CD14-positive monocyte (primary cell): Measurements from ENCODE around the gene ZNF181. TPM values are rescaled to one million over a fixed set of nuclear protein-coding genes. Genes with fewer than 3 reads are reported as not detected.

Experiments
- DNase-seq, 3 donors: peaks; one replicate each; pipeline ENCODE4 v3.0.0-alpha.2; 2011 to 2022
- H2AFZ ChIP-seq: 2 replicates; pipeline ENCODE4 v1.6.0; 2012; ENCODE audit warnings: mild to moderate bottlenecking, low read depth, low read length, inconsistent platforms; ENCODE audit not compliant: insufficient read depth, poor library complexity, severe bottlenecking
- H3K27ac ChIP-seq, 2 donors: 1 replicate in 1 of 2; 2 replicates in 1 of 2; pipeline ENCODE4 v1.5.1; 2012 to 2013; ENCODE audit warnings: low read length in 2 of 2, control low read depth in 1 of 2, inconsistent platforms in 1 of 2, low read depth in 1 of 2, mild to moderate bottlenecking in 1 of 2
- H3K27me3 ChIP-seq, 2 donors: one replicate each; pipeline versions ENCODE4 v1.6.0 to v1.6.1; 2011 to 2013; ENCODE audit warnings: low read length in 2 of 2; ENCODE audit not compliant: control insufficient read depth in 2 of 2, insufficient read depth in 2 of 2
- H3K36me3 ChIP-seq, 2 donors: replicated peaks in 1 of 2; 1 replicate in 1 of 2; 2 replicates in 1 of 2; pipeline versions ENCODE4 v1.5.1 to v1.6.1; 2012 to 2013; ENCODE audit warnings: low read length in 2 of 2, control low read depth in 1 of 2, inconsistent platforms in 1 of 2, mild to moderate bottlenecking in 1 of 2; ENCODE audit not compliant: insufficient read depth in 2 of 2, control insufficient read depth in 1 of 2
- H3K4me1 ChIP-seq, 2 donors: 1 replicate in 1 of 2; 2 replicates in 1 of 2; pipeline versions ENCODE4 v1.5.1 to v1.6.1; 2012 to 2013; ENCODE audit warnings: low read length in 2 of 2, control low read depth in 1 of 2, inconsistent platforms in 1 of 2, mild to moderate bottlenecking in 1 of 2, moderate library complexity in 1 of 2; ENCODE audit not compliant: insufficient read depth in 2 of 2, control insufficient read depth in 1 of 2
- H3K4me2 ChIP-seq: replicated peaks from 2 replicates; pipeline ENCODE3; 2012; ENCODE audit warnings: low read length, moderate library complexity, mild to moderate bottlenecking; ENCODE audit not compliant: poor library complexity, severe bottlenecking; ENCODE audit errors: extremely low read depth
- H3K4me3 ChIP-seq, 3 experiments: fragments of 200-600 bp in 1 of 3; sonication (generic) in 1 of 3; replicated peaks in 1 of 3; 1 replicate in 2 of 3; 2 replicates in 1 of 3; pipeline ENCODE4 v1.5.1; 2011 to 2013; ENCODE audit warnings: low read length in 3 of 3, mild to moderate bottlenecking in 3 of 3, control low read depth in 2 of 3, low read depth in 2 of 3, inconsistent platforms in 1 of 3, moderate library complexity in 1 of 3
- H3K79me2 ChIP-seq: 2 replicates; pipeline ENCODE4 v1.6.0; 2012; ENCODE audit warnings: mild to moderate bottlenecking, control low read depth, inconsistent platforms, low read length, moderate library complexity; ENCODE audit not compliant: insufficient read depth
- H3K9ac ChIP-seq: 2 replicates; pipeline ENCODE4 v1.6.0; 2017; ENCODE audit warnings: low read length, mild to moderate bottlenecking; ENCODE audit not compliant: insufficient read depth, poor library complexity, severe bottlenecking
- H3K9me3 ChIP-seq, 2 donors: replicated peaks in 1 of 2; 1 replicate in 1 of 2; 2 replicates in 1 of 2; pipeline versions ENCODE4 v1.5.1 to v1.6.1; 2012 to 2013; ENCODE audit warnings: low read length in 2 of 2, control low read depth in 1 of 2; ENCODE audit not compliant: control insufficient read depth in 1 of 2, insufficient read depth in 1 of 2
- H4K20me1 ChIP-seq: 2 replicates; pipeline ENCODE4 v1.6.0; 2012; ENCODE audit warnings: mild to moderate bottlenecking, low read length, control low read depth, moderate library complexity; ENCODE audit not compliant: insufficient read depth
- H3K27ac Mint-ChIP-seq, 7 donors: one replicate each; pipeline ENCODE4 v1.8.0; 2020; ENCODE audit warnings: mild to moderate bottlenecking in 7 of 7, mixed read lengths in 7 of 7, moderate library complexity in 6 of 7, inconsistent platforms in 2 of 7
- H3K27me3 Mint-ChIP-seq, 3 donors: one replicate each; pipeline ENCODE4 v1.8.0; 2021 to 2022; ENCODE audit warnings: low read depth in 3 of 3, mild to moderate bottlenecking in 3 of 3, mixed read lengths in 3 of 3, moderate library complexity in 3 of 3, inconsistent platforms in 1 of 3
- H3K36me3 Mint-ChIP-seq, 2 donors: one replicate each; pipeline ENCODE4 v1.8.0; 2020; ENCODE audit warnings: mixed read lengths in 2 of 2, inconsistent platforms in 1 of 2, mild to moderate bottlenecking in 1 of 2
- H3K4me1 Mint-ChIP-seq: one replicate; pipeline ENCODE4 v1.8.0; 2020; ENCODE audit warnings: mild to moderate bottlenecking, mixed read lengths
- H3K4me3 Mint-ChIP-seq, 2 donors: one replicate each; pipeline ENCODE4 v1.8.0; 2020; ENCODE audit warnings: mild to moderate bottlenecking in 2 of 2, mixed read lengths in 2 of 2, moderate library complexity in 1 of 2
- H3K9me3 Mint-ChIP-seq, 7 donors: one replicate each; pipeline ENCODE4 v1.8.0; 2020 to 2022; ENCODE audit warnings: mixed read lengths in 7 of 7, mild to moderate bottlenecking in 6 of 7, moderate library complexity in 6 of 7, inconsistent platforms in 2 of 7
- CTCF ChIP-seq: fragments of 200-600 bp; IDR thresholded peaks from one replicate; pipeline ENCODE4 v1.8.0; 2022; ENCODE audit warnings: antibody characterized with exemption, mild to moderate bottlenecking
- WGBS: methylation state at CpG from one replicate; pipeline ENCODE4 v1.1.5; 2013; ENCODE audit warnings: missing lambda C conversion rate; ENCODE audit not compliant: insufficient coverage; 5-methylcytosine and 5-hydroxymethylcytosine counted together
- intact Hi-C, 2 donors: fragments of 100-400 bp; cut with micrococcal nuclease; formaldehyde crosslinking; loops; one replicate each; pipeline versions ENCODE4 v1.15.0 to v1.15.1; 2023
- polyA plus RNA-seq, 3 donors: library from polyadenylated mRNA; depleted of rRNA in 1 of 3; unstranded in 2 of 3; stranded (reverse) in 1 of 3; fragments of 300-500 nt in 2 of 3; fragments of >200 nt in 1 of 3; fragmentation: Illumina TruSeq in 2 of 3; gene quantifications; 1 replicate in 2 of 3; 2 replicates in 1 of 3; pipeline ENCODE4 v1.2.3, GENCODE V29; 2012 to 2021

Gene ZNF181
- polyA plus RNA-seq, 3 donors, result 2.3 to 5.7 (median 3.0) TPM

DNA sequence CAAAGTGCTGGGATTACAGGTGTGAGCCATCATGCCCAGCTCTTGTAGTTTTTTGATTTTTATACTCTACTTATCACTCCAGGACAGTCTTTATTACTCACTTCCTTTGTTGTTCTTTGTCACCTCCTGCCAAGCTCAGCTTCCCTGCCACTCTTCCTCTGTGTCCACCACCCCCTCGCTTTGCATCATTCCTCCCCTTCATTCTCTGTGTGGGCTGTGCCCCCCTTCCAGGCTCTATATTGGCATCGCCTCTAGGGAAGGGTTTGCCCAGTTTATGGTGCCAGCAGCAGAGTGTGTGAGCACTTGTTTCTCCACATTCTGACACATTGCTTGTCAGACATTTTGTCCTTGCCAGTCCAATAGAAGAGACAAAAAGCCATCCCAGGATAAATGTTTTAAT, 41.5 kb upstream of the ZNF181 start:
- Histone ChIP-seq H3K79me2 (no peaks in the 10 kb centered on the region), H3K36me3 (no peaks in the 10 kb centered on the region), H3K27ac (no peak overlapping the region), H3K27me3 (no peaks in the 10 kb centered on the region), H2AFZ (no peak overlapping the region), H4K20me1 (no peaks in the 10 kb centered on the region), H3K4me3 (no peak overlapping the region), H3K4me2 (no peak overlapping the region), H3K9me3 (peaks cover 19 to 30% of the 10 kb centered on the region in 2 donors), H3K4me1 (no peaks in the 10 kb centered on the region), H3K9ac (no peak overlapping the region)
- no peak for TF ChIP-seq CTCF
- intact Hi-C loops, result no loop called here
- no peaks in the 10 kb centered on the region for H3K4me1 Mint-ChIP-seq
- no peak overlapping the region for H3K27ac Mint-ChIP-seq
- DNase-seq, result no peak
- no peaks in the 10 kb centered on the region for H3K36me3 Mint-ChIP-seq
- peaks cover 1 to 7% (median 3%) of the 10 kb centered on the region in 3 donors for H3K27me3 Mint-ChIP-seq
- no peak overlapping the region for H3K4me3 Mint-ChIP-seq
- WGBS, result no CpG with 5 or more reads among the region's 2 CpGs
- peaks cover 12 to 46% (median 36%) of the 10 kb centered on the region in 7 donors for H3K9me3 Mint-ChIP-seq

- Histone ChIP-seq H3K9me3 (peaks cover 14 to 23% of the 10 kb centered on the region in 2 donors), H3K4me2 (no peak overlapping the region), H3K27me3 (no peaks in the 10 kb centered on the region), H3K9ac (no peak overlapping the region), H3K36me3 (no peaks in the 10 kb centered on the region), H3K4me3 (no peak overlapping the region), H4K20me1 (no peaks in the 10 kb centered on the region), H3K79me2 (no peaks in the 10 kb centered on the region), H3K4me1 (no peaks in the 10 kb centered on the region), H2AFZ (no peak overlapping the region), H3K27ac (no peak overlapping the region)
- WGBS, result 89% methylated on average over 2 of the region's 2 CpGs
- Mint-ChIP-seq H3K4me1 (no peaks in the 10 kb centered on the region), H3K4me3 (no peak overlapping the region), H3K36me3 (no peaks in the 10 kb centered on the region), H3K27ac (no peak overlapping the region), H3K27me3 (peaks cover 0 to 7% (median 1%) of the 10 kb centered on the region in 3 donors), H3K9me3 (peaks cover 23 to 48% (median 30%) of the 10 kb centered on the region in 7 donors)
- DNase-seq, result no peak
- intact Hi-C loops, result no loop called here
- TF ChIP-seq CTCF, result no peak
Measured at GRCh38 chr19:34707661-34708060, 26.4 kb upstream of the ZNF181 start.
